Gastrocnemius medialis (tissue), 4 donors: ENCODE data around the gene WDR46. TPM values are rescaled to one million over a fixed set of nuclear protein-coding genes. Genes with fewer than 3 reads are reported as not detected.
"Not testable (repeated sequence)": the region's sequence is repeated elsewhere in the genome, so short reads cannot be mapped to it uniquely, and the experiment has no call there.

Experiments
- ATAC-seq, 2 donors: fragments of 150-250 bp; one replicate each; pipeline ENCODE4 v1.9.1; 2016
- DNase-seq, 2 donors: peaks; one replicate each; pipeline ENCODE4 v3.0.0-alpha.2; 2019
- H3K27ac ChIP-seq, 4 donors: fragments of 200-600 bp; sonication (generic); 1 replicate in 1 of 4; 2 replicates in 3 of 4; pipeline ENCODE4 v1.5.1; 2016 to 2018; ENCODE audit warnings: mild to moderate bottlenecking in 2 of 4, moderate library complexity in 1 of 4
- H3K27me3 ChIP-seq, 3 donors: fragments of 200-600 bp; sonication (generic) in 2 of 3; 1 replicate in 1 of 3; 2 replicates in 2 of 3; pipeline versions ENCODE4 v1.5.1 to v1.6.0; 2016 to 2019; ENCODE audit warnings: mild to moderate bottlenecking in 1 of 3, moderate library complexity in 1 of 3
- H3K36me3 ChIP-seq, 2 donors: fragments of 200-600 bp; sonication (generic) in 1 of 2; one replicate each; pipeline ENCODE4 v1.5.1; 2017 to 2018
- H3K4me1 ChIP-seq, 2 donors: fragments of 200-600 bp; sonication (generic) in 1 of 2; one replicate each; pipeline ENCODE4 v1.5.1; 2016 to 2017; ENCODE audit warnings: mild to moderate bottlenecking in 2 of 2
- H3K4me3 ChIP-seq, 4 donors: fragments of 200-600 bp; sonication (generic) in 3 of 4; 1 replicate in 1 of 4; 2 replicates in 3 of 4; pipeline ENCODE4 v1.5.1; 2016 to 2019; ENCODE audit warnings: mild to moderate bottlenecking in 2 of 4
- H3K9me3 ChIP-seq, 3 donors: fragments of 200-600 bp; sonication (generic) in 2 of 3; 1 replicate in 1 of 3; 2 replicates in 2 of 3; pipeline ENCODE4 v1.5.1; 2016 to 2019
- POLR2A ChIP-seq, 2 donors: fragments of 450-650 bp; IDR thresholded peaks; one replicate each; pipeline ENCODE4 v1.6.1; 2017; ENCODE audit warnings: antibody characterized with exemption in 2 of 2, mild to moderate bottlenecking in 2 of 2, moderate library complexity in 2 of 2
- in situ Hi-C, 4 donors: fragments of 200-750 bp; cut with MboI; loops; one replicate each; pipeline versions ENCODE4 v1.15.0 to v1.8.0; 2017; ENCODE audit warnings: low sequenced_read_pairs in 4 of 4
- intact Hi-C: fragments of 100-400 bp; cut with DNase I; formaldehyde crosslinking; loops from one replicate; pipeline ENCODE4 v1.15.1; 2023; ENCODE audit warnings: low total_unique reads
- total RNA-seq, 4 donors: library from RNA; depleted of rRNA; stranded (reverse); fragments of >200 nt; gene quantifications; one replicate each; pipeline versions ENCODE4 v1.1.0 to v1.2.3, GENCODE V29; 2016
- TF ChIP-seq, protein P1 (sequence below), 5 experiments: fragments of 450-650 bp in 3 of 5; fragments of 200-600 bp in 2 of 5; sonication (generic) in 2 of 5; IDR thresholded peaks in 4 of 5; conservative IDR thresholded peaks in 1 of 5; 1 replicate in 4 of 5; 2 replicates in 1 of 5; pipeline ENCODE4 v1.5.1; 2016 to 2019; ENCODE audit warnings: antibody characterized with exemption in 5 of 5, mild to moderate bottlenecking in 3 of 5, moderate library complexity in 3 of 5

Gene WDR46
- total RNA-seq, 4 donors from 2014 or later = 34.5 to 57.3 (median 49.1) TPM

DNA sequence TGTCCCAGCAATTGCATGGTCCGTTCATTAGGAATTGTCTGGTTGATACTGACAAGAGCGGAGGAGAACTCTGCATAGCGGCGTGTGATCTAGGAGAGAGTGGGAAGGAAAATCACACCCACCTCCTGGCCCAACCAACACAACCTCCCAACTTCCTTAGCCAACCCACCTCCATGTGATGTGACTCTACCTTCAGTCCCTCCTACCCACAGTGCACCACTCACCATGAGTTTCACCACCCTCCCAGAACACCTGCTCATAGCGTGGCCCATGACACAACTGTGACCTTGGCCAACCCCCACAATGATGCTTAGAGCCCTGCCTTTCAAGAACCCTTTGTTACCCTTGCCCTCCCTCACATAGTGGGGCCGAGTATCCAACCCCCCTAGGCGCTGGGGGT, 25.0 kb downstream of the WDR46 start:
- Histone ChIP-seq H3K4me1 (no peaks in the 10 kb centered on the region), H3K27me3 (no peaks in the 10 kb centered on the region), H3K4me3 (no peak overlapping the region), H3K9me3 (no peaks in the 10 kb centered on the region), H3K27ac (no peak overlapping the region), H3K36me3 (peaks cover 0 to 87% of the 10 kb centered on the region in 2 donors)
- intact Hi-C loops = no loop called here
- TF ChIP-seq, protein P1, sequence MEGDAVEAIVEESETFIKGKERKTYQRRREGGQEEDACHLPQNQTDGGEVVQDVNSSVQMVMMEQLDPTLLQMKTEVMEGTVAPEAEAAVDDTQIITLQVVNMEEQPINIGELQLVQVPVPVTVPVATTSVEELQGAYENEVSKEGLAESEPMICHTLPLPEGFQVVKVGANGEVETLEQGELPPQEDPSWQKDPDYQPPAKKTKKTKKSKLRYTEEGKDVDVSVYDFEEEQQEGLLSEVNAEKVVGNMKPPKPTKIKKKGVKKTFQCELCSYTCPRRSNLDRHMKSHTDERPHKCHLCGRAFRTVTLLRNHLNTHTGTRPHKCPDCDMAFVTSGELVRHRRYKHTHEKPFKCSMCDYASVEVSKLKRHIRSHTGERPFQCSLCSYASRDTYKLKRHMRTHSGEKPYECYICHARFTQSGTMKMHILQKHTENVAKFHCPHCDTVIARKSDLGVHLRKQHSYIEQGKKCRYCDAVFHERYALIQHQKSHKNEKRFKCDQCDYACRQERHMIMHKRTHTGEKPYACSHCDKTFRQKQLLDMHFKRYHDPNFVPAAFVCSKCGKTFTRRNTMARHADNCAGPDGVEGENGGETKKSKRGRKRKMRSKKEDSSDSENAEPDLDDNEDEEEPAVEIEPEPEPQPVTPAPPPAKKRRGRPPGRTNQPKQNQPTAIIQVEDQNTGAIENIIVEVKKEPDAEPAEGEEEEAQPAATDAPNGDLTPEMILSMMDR (IDR thresholded peaks at IDR 0.05 in 4 of 5, conservative IDR thresholded peaks at IDR 0.05 in 1 of 5) = no peak
- TF ChIP-seq POLR2A (IDR thresholded peaks at IDR 0.05) = no peak
- DNase-seq (no peak), ATAC-seq (no peak)
- in situ Hi-C loops = no loop called here

DNA sequence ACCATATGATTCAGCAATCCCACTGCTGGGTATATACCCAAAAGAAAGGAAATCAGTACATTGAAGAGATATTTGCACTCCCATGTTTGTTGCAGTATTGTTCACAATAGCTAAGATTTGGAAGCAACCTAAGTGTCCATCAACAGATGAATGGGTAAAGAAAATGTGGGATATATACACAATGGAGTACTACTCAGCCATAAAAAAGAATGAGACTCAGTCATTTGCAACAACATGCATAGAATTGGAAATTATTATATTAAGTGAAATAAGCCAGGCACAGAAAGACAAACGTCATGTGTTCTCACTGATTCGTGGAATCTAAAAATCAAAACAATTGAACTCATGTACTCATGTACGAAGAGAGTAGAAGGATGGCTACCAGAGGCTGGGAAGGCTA, 26.5 kb downstream of the WDR46 start:
- H3K4me1 ChIP-seq, in situ Hi-C loops, H3K27me3 ChIP-seq, intact Hi-C loops, DNase-seq, H3K4me3 ChIP-seq, H3K27ac ChIP-seq, H3K9me3 ChIP-seq, ATAC-seq: not testable (repeated sequence)
- peaks cover 0 to 81% of the 10 kb centered on the region in 2 donors for H3K36me3 ChIP-seq

DNA sequence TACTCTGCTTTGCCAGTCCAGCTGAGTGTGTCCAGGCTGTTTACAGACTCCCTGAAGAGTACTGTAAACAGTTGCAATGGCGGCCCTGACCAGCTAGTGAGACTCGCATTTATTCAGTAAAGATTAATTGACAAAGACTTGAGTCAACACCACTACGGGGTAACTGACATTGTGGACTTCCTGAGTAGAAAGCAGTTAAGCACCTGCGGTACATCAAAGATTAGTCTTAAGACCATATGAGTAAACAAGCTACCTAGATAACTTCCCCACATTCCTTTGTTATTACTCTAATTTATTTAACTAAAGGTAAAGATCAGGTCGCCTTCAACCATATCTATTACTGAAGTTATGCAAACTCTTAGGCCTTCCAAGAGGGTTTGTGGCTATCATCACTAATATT, 30.0 kb downstream of the WDR46 start:
- no peak overlapping the region for H3K27ac ChIP-seq
- H3K36me3 ChIP-seq = peaks cover 0 to 52% of the 10 kb centered on the region in 2 donors
- in situ Hi-C loops = no loop called here
- H3K9me3 ChIP-seq = no peaks in the 10 kb centered on the region
- no peaks in the 10 kb centered on the region for H3K4me1 ChIP-seq
- TF ChIP-seq, protein P1 (IDR thresholded peaks at IDR 0.05 in 4 of 5, conservative IDR thresholded peaks at IDR 0.05 in 1 of 5) = no peak
- no peak for TF ChIP-seq POLR2A (IDR thresholded peaks at IDR 0.05)
- H3K4me3 ChIP-seq = no peak overlapping the region
- DNase-seq = no peak
- intact Hi-C loops = no loop called here
- no peaks in the 10 kb centered on the region for H3K27me3 ChIP-seq
- ATAC-seq = no peak

DNA sequence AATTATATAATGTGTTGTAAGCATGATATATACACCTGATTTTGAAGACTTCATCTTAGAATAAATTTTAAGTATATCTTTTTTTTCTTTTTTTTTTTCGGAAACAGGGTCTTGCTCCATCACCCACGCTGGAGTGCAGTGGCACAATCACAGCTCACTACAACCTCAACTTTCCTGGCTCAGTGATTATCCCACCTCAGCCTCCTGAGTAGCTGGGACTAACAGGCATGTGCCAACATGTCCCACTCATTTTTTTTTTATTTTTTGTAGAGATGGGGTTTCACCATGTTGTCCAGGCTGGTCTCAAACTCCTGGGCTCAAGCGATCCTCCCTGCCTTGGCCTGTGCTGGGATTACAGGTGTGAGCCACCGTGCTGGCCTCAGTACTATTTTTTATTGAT, 34.4 kb downstream of the WDR46 start:
- H3K4me1 ChIP-seq = peaks cover 6 to 9% of the 10 kb centered on the region in 2 donors
- H3K4me3 ChIP-seq = no peak overlapping the region
- TF ChIP-seq, protein P1 (IDR thresholded peaks at IDR 0.05 in 4 of 5, conservative IDR thresholded peaks at IDR 0.05 in 1 of 5) = no peak
- TF ChIP-seq POLR2A (IDR thresholded peaks at IDR 0.05) = no peak
- intact Hi-C loops (no loop called here), in situ Hi-C loops (no loop called here)
- ATAC-seq (no peak), DNase-seq (no peak)
- H3K27me3 ChIP-seq = no peaks in the 10 kb centered on the region
- no peaks in the 10 kb centered on the region for H3K9me3 ChIP-seq
- no peak overlapping the region for H3K27ac ChIP-seq
- peaks cover 0 to 35% of the 10 kb centered on the region in 2 donors for H3K36me3 ChIP-seq

DNA sequence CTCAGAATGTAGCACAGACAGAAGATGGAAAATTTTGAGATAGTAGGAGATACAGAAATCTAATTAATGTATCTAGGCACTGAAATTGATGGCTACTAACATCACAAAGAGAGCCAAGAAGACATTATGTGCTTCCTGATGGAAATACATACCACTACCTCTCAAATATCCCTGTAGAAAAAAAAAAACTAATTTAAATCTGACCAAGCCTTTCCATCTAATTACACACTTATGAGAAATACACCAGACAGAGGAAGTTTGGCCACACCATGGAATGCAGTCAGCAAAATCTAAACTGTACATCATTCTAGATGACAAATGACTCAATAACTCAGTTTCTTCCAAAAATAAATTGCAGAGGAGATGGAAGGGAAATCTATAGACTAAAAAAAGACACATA, 36.3 kb downstream of the WDR46 start:
- ATAC-seq = no peak
- Histone ChIP-seq H3K9me3 (no peaks in the 10 kb centered on the region), H3K36me3 (peaks cover 0 to 23% of the 10 kb centered on the region in 2 donors), H3K27me3 (no peaks in the 10 kb centered on the region), H3K4me1 (peaks cover 10 to 17% of the 10 kb centered on the region in 2 donors), H3K4me3 (no peak overlapping the region), H3K27ac (no peak overlapping the region)
- in situ Hi-C loops (no loop called here), intact Hi-C loops (no loop called here)
- TF ChIP-seq, protein P1 (IDR thresholded peaks at IDR 0.05 in 4 of 5, conservative IDR thresholded peaks at IDR 0.05 in 1 of 5) = no peak
- TF ChIP-seq POLR2A (IDR thresholded peaks at IDR 0.05) = no peak
- DNase-seq = no peak
